ENCODE results near the gene PI4K2B. TPM values are rescaled to one million over a fixed set of nuclear protein-coding genes. Genes with fewer than 3 reads are reported as not detected.

The PI4K2B gene
- total and polyA plus RNA-seq, 4 donors = 12.3 to 34.7 (median 19.4) TPM

- TF ChIP-seq SP1 (IDR thresholded peaks at IDR 0.05) (no peak), FOXA1 (IDR thresholded peaks at IDR 0.05) (no peak), NR2F2 (IDR thresholded peaks at IDR 0.05) (no peak), HNF4G (IDR thresholded peaks at IDR 0.05) (no peak), ATF3 (IDR thresholded peaks at IDR 0.05) (no peak)
- TF ChIP-seq, protein P1, sequence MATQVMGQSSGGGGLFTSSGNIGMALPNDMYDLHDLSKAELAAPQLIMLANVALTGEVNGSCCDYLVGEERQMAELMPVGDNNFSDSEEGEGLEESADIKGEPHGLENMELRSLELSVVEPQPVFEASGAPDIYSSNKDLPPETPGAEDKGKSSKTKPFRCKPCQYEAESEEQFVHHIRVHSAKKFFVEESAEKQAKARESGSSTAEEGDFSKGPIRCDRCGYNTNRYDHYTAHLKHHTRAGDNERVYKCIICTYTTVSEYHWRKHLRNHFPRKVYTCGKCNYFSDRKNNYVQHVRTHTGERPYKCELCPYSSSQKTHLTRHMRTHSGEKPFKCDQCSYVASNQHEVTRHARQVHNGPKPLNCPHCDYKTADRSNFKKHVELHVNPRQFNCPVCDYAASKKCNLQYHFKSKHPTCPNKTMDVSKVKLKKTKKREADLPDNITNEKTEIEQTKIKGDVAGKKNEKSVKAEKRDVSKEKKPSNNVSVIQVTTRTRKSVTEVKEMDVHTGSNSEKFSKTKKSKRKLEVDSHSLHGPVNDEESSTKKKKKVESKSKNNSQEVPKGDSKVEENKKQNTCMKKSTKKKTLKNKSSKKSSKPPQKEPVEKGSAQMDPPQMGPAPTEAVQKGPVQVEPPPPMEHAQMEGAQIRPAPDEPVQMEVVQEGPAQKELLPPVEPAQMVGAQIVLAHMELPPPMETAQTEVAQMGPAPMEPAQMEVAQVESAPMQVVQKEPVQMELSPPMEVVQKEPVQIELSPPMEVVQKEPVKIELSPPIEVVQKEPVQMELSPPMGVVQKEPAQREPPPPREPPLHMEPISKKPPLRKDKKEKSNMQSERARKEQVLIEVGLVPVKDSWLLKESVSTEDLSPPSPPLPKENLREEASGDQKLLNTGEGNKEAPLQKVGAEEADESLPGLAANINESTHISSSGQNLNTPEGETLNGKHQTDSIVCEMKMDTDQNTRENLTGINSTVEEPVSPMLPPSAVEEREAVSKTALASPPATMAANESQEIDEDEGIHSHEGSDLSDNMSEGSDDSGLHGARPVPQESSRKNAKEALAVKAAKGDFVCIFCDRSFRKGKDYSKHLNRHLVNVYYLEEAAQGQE (IDR thresholded peaks at IDR 0.05) = no peak
- TF ChIP-seq, protein P2, sequence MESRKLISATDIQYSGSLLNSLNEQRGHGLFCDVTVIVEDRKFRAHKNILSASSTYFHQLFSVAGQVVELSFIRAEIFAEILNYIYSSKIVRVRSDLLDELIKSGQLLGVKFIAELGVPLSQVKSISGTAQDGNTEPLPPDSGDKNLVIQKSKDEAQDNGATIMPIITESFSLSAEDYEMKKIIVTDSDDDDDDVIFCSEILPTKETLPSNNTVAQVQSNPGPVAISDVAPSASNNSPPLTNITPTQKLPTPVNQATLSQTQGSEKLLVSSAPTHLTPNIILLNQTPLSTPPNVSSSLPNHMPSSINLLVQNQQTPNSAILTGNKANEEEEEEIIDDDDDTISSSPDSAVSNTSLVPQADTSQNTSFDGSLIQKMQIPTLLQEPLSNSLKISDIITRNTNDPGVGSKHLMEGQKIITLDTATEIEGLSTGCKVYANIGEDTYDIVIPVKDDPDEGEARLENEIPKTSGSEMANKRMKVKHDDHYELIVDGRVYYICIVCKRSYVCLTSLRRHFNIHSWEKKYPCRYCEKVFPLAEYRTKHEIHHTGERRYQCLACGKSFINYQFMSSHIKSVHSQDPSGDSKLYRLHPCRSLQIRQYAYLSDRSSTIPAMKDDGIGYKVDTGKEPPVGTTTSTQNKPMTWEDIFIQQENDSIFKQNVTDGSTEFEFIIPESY (IDR thresholded peaks at IDR 0.05) = no peak
- 87% methylated on average over 3 of the region's 3 CpGs for WGBS
- Histone ChIP-seq H3K27ac (ENCODE audit: low read depth in 1 of 2, low read length in 2 of 2) (no peak overlapping the region), H3K36me3 (ENCODE audit: control insufficient read depth in 4 of 4, insufficient read depth in 3 of 4, low read depth in 1 of 4, low read length in 3 of 4) (peaks cover 0 to 12% (median 8%) of the 10 kb centered on the region in 4 donors), H3K4me1 (ENCODE audit: control insufficient read depth in 4 of 4, insufficient read depth in 4 of 4, low read length in 3 of 4) (no peaks in the 10 kb centered on the region), H3K27me3 (ENCODE audit: control insufficient read depth in 4 of 4, insufficient read depth in 4 of 4, low read length in 3 of 4) (no peaks in the 10 kb centered on the region), H3K4me3 (ENCODE audit: low read depth in 1 of 3, low read length in 3 of 3) (no peak overlapping the region), H3K9ac (ENCODE audit: low read depth in 1 of 2, low read length in 2 of 2) (no peak overlapping the region), H3K9me3 (ENCODE audit: control insufficient read depth in 4 of 4, low read length in 3 of 4) (no peaks in the 10 kb centered on the region)
- DNase-seq (ENCODE audit: low spot score) = no peak
These were observed 50.6 kb downstream of the PI4K2B start for GRCh38 chr4:25284466-25284865.

- Histone ChIP-seq H3K27ac (ENCODE audit: low read depth in 1 of 2, low read length in 2 of 2) (no peak overlapping the region), H3K4me1 (ENCODE audit: control insufficient read depth in 4 of 4, insufficient read depth in 4 of 4, low read length in 3 of 4) (no peaks in the 10 kb centered on the region), H3K27me3 (ENCODE audit: control insufficient read depth in 4 of 4, insufficient read depth in 4 of 4, low read length in 3 of 4) (no peaks in the 10 kb centered on the region), H3K9me3 (ENCODE audit: control insufficient read depth in 4 of 4, low read length in 3 of 4) (no peaks in the 10 kb centered on the region), H3K9ac (ENCODE audit: low read depth in 1 of 2, low read length in 2 of 2) (no peak overlapping the region), H3K36me3 (ENCODE audit: control insufficient read depth in 4 of 4, insufficient read depth in 3 of 4, low read depth in 1 of 4, low read length in 3 of 4) (no peaks in the 10 kb centered on the region), H3K4me3 (ENCODE audit: low read depth in 1 of 3, low read length in 3 of 3) (no peak overlapping the region)
- no peak for DNase-seq (ENCODE audit: low spot score)
- WGBS = 88% methylated on average over 11 of the region's 11 CpGs
- no peak for TF ChIP-seq TAF1 (conservative IDR thresholded peaks at IDR 0.05)
- TF ChIP-seq GABPA (IDR thresholded peaks at IDR 0.05 in 1 of 2, conservative IDR thresholded peaks at IDR 0.05 in 1 of 2) = no peak
- no peak for TF ChIP-seq NR2F2 (IDR thresholded peaks at IDR 0.05)
- TF ChIP-seq, protein P2 (IDR thresholded peaks at IDR 0.05) = no peak
These were observed 56.7 kb downstream of the PI4K2B start for GRCh38 chr4:25290490-25291067.

Measured in liver (tissue), 9 donors.